Fibroblast of the aortic adventitia (primary cell): ENCODE measurements around the gene SECISBP2L. TPM values are rescaled to one million over a fixed set of nuclear protein-coding genes. Genes with fewer than 3 reads are reported as not detected.
A peak's percentile ranks its signal among the peaks of the same experiment; 100 is the strongest.

Experiments
- DNase-seq: peaks from one replicate; pipeline ENCODE4 v3.0.0-alpha.2; 2010; ENCODE audit warnings: low read depth
- H3K4me3 ChIP-seq: 2 replicates; pipeline ENCODE4 v1.5.1; 2011; ENCODE audit warnings: low read depth, mild to moderate bottlenecking, control low read depth, low read length, moderate library complexity
- total RNA-seq: library from RNA; depleted of rRNA; stranded (reverse); fragments of >200 nt; gene quantifications from 2 replicates; pipeline ENCODE4 v1.2.3, GENCODE V29; 2012; ENCODE audit warnings: low replicate concordance
- TF ChIP-seq, protein P1 (sequence below): IDR thresholded peaks from 2 replicates; pipeline ENCODE4 v1.5.1; 2011; ENCODE audit warnings: mild to moderate bottlenecking, low read length, control low read depth, inconsistent platforms; ENCODE audit not compliant: insufficient read depth

Gene SECISBP2L
- total RNA-seq, 1 donor: 45.7 TPM

DNA sequence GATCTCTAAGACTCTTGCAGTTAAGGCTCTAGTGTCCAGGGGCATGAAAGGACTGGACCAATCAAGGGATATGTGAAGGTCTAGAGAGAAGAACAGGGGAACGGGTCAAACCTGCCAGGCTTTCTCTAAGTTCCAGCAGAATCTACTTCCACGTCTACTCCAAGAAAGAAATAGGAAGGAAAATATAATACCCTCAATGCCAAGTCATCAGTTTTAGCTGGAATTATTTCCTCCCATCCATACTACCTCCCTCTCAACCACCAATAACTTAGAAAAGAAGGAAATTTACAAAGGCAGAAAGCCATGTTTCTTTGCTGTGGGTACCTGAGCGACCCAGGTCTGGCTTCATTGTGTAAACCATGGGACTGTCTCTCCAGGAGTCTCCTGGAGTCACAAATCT is 90.3 kb downstream of the SECISBP2L start:
- no peak for DNase-seq
- TF ChIP-seq, protein P1, sequence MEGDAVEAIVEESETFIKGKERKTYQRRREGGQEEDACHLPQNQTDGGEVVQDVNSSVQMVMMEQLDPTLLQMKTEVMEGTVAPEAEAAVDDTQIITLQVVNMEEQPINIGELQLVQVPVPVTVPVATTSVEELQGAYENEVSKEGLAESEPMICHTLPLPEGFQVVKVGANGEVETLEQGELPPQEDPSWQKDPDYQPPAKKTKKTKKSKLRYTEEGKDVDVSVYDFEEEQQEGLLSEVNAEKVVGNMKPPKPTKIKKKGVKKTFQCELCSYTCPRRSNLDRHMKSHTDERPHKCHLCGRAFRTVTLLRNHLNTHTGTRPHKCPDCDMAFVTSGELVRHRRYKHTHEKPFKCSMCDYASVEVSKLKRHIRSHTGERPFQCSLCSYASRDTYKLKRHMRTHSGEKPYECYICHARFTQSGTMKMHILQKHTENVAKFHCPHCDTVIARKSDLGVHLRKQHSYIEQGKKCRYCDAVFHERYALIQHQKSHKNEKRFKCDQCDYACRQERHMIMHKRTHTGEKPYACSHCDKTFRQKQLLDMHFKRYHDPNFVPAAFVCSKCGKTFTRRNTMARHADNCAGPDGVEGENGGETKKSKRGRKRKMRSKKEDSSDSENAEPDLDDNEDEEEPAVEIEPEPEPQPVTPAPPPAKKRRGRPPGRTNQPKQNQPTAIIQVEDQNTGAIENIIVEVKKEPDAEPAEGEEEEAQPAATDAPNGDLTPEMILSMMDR: no peak
- H3K4me3 ChIP-seq: no peak overlapping the region

DNA sequence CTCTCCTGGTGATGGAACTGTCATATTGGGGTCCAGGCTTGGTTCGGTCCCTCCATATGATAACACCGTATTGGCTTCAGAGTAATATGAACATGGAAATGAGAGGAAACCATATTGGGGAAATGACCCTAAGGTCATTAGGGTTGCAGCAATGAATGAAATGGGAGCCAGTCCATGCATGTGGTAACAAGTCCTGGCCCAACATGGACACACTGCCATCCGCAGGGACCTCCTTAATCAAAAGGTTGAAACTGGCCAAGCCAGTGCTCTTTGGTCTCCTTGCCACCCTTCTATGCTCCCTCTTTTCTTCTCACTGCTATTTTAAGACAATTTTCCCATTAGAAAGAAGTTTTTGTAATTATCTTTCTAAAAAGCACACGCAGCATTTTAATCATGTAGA is 90.9 kb downstream of the SECISBP2L start:
- TF ChIP-seq, protein P1: no peak
- no peak for DNase-seq
- no peak overlapping the region for H3K4me3 ChIP-seq

DNA sequence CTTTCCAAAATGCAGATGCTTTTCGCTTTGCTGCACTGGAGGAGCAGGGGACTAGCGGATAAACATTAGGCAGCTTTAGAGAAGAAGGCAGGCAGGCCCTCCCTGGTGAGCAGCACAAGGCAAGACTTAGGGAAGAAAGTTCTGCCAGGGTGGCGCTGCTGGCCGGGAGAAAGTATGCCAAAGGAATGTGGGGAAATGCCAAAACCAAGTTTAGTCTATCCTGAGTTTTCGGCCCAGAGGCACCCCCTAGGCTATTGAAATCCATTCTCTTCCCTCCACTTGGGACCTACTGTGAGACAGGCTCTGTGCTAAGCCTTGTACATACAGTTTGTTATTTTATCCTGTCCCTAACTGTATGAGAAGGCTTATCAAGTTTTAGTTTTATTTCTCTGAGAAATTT is 91.7 kb downstream of the SECISBP2L start:
- H3K4me3 ChIP-seq: no peak overlapping the region
- TF ChIP-seq, protein P1: no peak
- peak; percentile 63 for DNase-seq

DNA sequence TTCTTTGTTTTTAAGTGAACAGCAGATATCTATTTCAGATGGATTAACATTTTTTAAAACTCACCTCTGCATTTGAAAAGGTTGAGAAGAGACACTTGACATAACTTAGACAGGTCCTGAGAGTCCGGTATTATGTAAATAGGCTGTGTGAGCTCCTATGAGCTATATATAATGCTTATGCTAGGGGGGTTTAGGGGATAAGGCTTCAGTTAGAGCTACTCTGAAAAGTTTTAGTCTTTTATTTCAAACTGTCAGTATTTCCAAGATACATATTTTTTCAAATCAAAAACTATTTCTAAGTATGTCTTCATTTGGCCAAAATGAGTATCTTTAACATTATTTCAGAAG is 99.4 kb downstream of the SECISBP2L start:
- DNase-seq: no peak
- TF ChIP-seq, protein P1: no peak

DNA sequence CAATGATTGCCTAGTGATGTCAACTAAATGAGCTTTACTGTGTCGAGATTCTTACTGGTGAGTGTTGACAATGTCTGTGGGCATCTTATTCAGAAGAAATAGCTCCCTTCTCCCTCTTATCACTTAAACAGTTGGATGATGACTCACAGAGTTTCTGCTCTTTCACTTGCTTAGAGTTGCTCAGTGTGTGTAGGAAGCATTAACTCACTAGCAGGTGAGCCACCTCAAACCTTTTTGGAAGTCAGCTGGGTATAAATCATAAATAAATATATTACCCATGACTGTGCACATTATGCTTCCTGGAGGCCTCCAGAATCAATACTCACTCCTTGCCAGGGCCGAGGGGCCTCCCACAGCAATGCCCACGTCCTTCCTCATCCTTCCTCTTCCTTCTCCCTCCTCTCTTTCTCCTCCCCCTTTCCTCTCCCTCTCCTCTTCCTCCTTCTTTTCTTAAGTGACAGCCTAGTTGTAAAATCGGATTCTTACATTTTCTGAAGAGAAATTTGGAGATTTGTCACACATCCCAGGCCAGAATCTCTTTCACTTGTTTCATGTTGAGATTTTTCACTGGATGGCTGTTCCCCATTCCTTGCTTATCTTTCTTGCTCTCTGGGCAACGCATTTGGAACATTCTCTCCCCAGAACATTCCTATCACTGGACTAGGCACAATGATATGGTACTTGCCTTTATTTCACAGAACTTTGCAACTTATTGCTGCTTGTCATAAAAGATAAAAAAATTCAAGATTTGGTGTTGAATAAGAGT is 100.0 kb downstream of the SECISBP2L start:
- TF ChIP-seq, protein P1: no peak
- H3K4me3 ChIP-seq: peak overlapping the region; percentile 4
- peak; percentile 84 for DNase-seq

More for the DNA sequence above, 99.4 kb downstream of the SECISBP2L start:
- no peak overlapping the region for H3K4me3 ChIP-seq

DNA sequence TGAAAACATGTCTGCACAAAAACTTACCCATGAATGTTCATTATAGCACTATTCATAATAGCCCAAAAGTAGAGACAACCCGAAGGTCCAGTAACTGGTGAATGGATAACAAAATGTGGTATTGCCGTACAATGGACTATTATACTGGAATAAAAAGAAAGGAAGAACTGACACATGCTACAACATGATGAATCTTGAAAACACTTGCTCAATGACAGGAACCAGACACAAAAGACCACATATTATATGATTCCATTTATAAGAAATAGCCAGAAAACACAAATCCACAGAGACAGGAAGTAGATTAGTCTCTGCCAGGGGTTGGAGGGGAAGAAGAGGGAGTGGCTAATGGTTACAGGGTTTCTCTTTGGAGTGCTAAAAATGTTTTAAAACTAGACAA is 100.9 kb downstream of the SECISBP2L start:
- DNase-seq: peak; percentile 91
- TF ChIP-seq, protein P1: no peak
- no peak overlapping the region for H3K4me3 ChIP-seq

DNA sequence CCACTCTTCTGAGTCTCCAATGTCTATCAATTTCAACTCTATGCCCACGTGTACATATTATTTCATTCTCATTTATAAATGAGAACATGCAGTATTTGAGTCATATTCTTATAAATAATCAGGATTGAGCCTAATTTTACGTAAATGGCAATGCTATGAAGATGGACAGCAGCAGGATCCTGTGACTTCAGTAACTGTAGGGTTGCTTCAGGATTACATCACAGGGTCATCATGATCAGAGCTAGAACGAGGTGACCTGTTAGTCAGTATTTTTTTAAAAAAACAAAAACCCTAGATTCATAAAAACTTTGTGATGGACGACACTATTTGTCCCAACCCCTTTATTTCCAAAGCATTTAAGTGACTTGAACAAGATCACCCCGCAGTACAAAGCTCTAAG is 104.3 kb downstream of the SECISBP2L start:
- H3K4me3 ChIP-seq: no peak overlapping the region
- no peak for DNase-seq
- TF ChIP-seq, protein P1: no peak
